Neural crest cell (in vitro differentiated cells): ENCODE data around the gene AGBL4. TPM values are rescaled to one million over a fixed set of nuclear protein-coding genes. Genes with fewer than 3 reads are reported as not detected.

ENCODE experiments used
- DNase-seq: peaks from one replicate; pipeline ENCODE4 v3.0.0; 2021; ENCODE audit warnings: low read depth, mixed read lengths, low spot score
- H3K27ac Mint-ChIP-seq: one replicate; pipeline ENCODE4 v1.8.0; 2021; ENCODE audit warnings: mild to moderate bottlenecking, mixed read lengths; ENCODE audit not compliant: unreplicated experiment
- H3K27me3 Mint-ChIP-seq: 2 replicates; pipeline ENCODE4 v1.8.0; 2021; ENCODE audit warnings: low read depth, mild to moderate bottlenecking, mixed read lengths
- H3K36me3 Mint-ChIP-seq: 2 replicates; pipeline ENCODE4 v1.8.0; 2021; ENCODE audit warnings: low read depth, mild to moderate bottlenecking, mixed read lengths
- H3K4me1 Mint-ChIP-seq: 2 replicates; pipeline ENCODE4 v1.8.0; 2021; ENCODE audit warnings: mixed read lengths
- H3K4me3 Mint-ChIP-seq: one replicate; pipeline ENCODE4 v1.8.0; 2021; ENCODE audit warnings: mild to moderate bottlenecking, mixed read lengths
- H3K9me3 Mint-ChIP-seq: 2 replicates; pipeline ENCODE4 v1.8.0; 2021; ENCODE audit warnings: mixed read lengths
- total RNA-seq: library from RNA; stranded (reverse); gene quantifications from 2 replicates; pipeline ENCODE4 v1.2.1, GENCODE V29; 2021
- TF ChIP-seq, protein P1 (sequence below): fragments of 200-600 bp; sonication (generic); conservative IDR thresholded peaks from 2 replicates; pipeline ENCODE4 v1.5.0; 2021; ENCODE audit warnings: antibody characterized with exemption, mild to moderate bottlenecking

AGBL4 gene
- total RNA-seq, 1 donor from 2014 or later = 0.09 TPM

DNA sequence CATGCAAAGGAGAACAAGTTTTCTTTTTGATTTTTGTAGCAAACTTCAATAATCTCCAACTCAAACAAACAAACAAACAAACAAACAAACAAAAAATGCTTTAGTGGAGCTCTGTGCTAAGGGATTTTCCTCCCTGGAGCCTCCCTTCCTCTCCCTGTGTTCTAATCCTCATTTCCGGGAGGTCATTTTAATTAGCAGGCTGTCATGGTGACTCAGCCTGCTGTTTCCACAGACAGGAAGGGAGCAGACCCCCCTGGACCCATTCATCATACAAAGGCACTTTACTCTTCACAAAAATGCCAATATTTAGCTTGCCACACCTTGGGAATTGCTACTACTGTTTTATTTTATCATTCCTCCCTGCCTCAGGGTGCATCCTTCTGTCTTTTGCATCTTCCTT lies 1490.8 kb downstream of the AGBL4 start:
- H3K9me3 Mint-ChIP-seq = no peaks in the 10 kb centered on the region
- H3K4me1 Mint-ChIP-seq = no peaks in the 10 kb centered on the region
- no peak overlapping the region for H3K27ac Mint-ChIP-seq
- H3K27me3 Mint-ChIP-seq = peaks cover 82% of the 10 kb centered on the region
- DNase-seq = no peak
- TF ChIP-seq, protein P1, sequence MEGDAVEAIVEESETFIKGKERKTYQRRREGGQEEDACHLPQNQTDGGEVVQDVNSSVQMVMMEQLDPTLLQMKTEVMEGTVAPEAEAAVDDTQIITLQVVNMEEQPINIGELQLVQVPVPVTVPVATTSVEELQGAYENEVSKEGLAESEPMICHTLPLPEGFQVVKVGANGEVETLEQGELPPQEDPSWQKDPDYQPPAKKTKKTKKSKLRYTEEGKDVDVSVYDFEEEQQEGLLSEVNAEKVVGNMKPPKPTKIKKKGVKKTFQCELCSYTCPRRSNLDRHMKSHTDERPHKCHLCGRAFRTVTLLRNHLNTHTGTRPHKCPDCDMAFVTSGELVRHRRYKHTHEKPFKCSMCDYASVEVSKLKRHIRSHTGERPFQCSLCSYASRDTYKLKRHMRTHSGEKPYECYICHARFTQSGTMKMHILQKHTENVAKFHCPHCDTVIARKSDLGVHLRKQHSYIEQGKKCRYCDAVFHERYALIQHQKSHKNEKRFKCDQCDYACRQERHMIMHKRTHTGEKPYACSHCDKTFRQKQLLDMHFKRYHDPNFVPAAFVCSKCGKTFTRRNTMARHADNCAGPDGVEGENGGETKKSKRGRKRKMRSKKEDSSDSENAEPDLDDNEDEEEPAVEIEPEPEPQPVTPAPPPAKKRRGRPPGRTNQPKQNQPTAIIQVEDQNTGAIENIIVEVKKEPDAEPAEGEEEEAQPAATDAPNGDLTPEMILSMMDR = no peak
- H3K36me3 Mint-ChIP-seq = no peaks in the 10 kb centered on the region
- no peak overlapping the region for H3K4me3 Mint-ChIP-seq

DNA sequence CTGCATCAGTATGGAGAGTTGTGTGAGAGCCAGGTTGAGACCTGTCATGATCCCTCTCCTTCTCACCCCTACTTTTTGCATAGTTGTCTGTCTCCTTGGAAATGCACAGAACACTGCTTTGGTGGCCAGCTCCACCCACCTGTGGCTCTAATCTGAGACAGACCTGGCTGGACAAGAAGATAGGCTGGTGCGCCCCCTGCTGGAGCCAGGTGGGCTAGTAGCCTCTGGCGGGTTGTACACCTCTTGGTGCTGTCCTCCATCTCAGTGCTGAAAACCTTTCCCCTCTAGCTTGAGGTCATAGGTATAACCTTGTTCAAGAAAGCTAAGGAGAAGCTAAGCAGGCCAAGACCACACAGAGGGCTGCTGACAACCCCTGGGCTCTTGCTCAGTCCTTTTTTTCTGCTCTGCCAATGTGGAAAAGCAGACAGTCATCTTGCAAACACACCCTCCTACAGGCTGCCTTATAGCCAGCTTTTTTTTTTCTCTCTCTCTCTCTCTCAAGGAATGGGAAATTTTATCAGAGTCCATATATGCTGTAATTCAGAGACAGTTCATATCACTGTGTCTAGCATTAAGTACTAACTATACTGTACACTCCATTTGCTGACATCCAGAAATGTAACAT lies 1492.9 kb downstream of the AGBL4 start:
- TF ChIP-seq, protein P1 = peak; percentile 84
- Mint-ChIP-seq H3K36me3 (no peaks in the 10 kb centered on the region), H3K27ac (no peak overlapping the region), H3K9me3 (no peaks in the 10 kb centered on the region), H3K4me3 (no peak overlapping the region), H3K4me1 (peaks cover 7% of the 10 kb centered on the region), H3K27me3 (peaks cover 74% of the 10 kb centered on the region)
- DNase-seq = peak; percentile 65

DNA sequence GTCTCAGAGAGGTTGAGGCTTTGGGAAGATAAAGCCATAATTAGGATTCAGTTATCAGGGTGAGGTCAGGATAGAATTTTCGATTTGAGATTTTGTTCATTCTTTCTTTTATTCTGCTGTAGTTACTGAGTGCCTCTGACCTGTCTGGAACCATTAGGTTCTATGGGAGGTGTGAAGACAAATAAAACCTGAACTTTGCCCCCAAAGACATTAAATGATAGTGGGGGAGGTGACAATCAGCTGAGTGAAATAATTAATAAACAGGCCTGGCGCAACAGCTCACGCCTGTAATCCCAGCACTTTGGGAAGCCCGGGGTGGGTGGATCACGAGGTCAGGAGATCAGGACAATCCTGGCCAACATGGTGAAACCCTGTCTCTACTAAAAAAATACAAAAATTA lies 1496.7 kb downstream of the AGBL4 start:
- H3K27ac Mint-ChIP-seq = no peak overlapping the region
- TF ChIP-seq, protein P1 = no peak
- peaks cover 15% of the 10 kb centered on the region for H3K4me1 Mint-ChIP-seq
- no peak overlapping the region for H3K4me3 Mint-ChIP-seq
- no peak for DNase-seq
- H3K27me3 Mint-ChIP-seq = peaks cover 40% of the 10 kb centered on the region
- no peaks in the 10 kb centered on the region for H3K36me3 Mint-ChIP-seq
- no peaks in the 10 kb centered on the region for H3K9me3 Mint-ChIP-seq

DNA sequence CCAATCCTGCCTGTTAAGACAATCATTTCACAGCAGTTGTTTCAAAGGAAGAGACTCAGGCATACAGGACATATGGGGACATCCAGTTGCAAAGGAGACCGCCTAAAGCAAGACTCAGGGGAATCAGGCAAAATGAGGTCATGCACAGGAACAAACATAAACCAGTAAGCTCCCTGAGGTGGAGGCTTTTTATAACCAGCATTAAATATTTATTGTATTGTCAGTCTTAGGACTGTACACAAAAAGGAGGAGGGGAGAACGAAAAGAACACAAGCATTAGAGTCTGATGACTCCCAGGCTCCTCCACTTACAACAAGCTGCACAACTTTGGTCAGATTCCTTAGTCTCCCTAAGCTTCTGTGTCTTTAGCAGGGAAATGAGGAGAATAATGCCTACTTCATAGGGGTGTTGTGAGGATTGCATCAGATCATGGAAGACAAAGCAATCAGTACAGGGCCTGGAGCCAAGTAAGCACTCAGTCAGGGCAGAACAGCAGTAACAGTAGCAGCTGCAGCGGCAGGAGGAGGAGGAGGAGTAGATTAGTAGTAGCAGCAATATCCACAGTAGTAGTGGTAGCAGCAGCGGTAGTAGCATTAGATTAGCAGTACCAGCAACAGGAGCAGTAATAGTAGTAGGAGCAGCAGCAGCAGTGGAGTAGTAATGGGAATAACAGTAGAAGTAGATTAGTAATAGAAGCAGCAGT lies 1497.6 kb downstream of the AGBL4 start:
- H3K27ac Mint-ChIP-seq = no peak overlapping the region
- TF ChIP-seq, protein P1 = no peak
- H3K27me3 Mint-ChIP-seq = peaks cover 40% of the 10 kb centered on the region
- no peaks in the 10 kb centered on the region for H3K9me3 Mint-ChIP-seq
- no peak overlapping the region for H3K4me3 Mint-ChIP-seq
- H3K36me3 Mint-ChIP-seq = no peaks in the 10 kb centered on the region
- no peak for DNase-seq
- peaks cover 15% of the 10 kb centered on the region for H3K4me1 Mint-ChIP-seq

DNA sequence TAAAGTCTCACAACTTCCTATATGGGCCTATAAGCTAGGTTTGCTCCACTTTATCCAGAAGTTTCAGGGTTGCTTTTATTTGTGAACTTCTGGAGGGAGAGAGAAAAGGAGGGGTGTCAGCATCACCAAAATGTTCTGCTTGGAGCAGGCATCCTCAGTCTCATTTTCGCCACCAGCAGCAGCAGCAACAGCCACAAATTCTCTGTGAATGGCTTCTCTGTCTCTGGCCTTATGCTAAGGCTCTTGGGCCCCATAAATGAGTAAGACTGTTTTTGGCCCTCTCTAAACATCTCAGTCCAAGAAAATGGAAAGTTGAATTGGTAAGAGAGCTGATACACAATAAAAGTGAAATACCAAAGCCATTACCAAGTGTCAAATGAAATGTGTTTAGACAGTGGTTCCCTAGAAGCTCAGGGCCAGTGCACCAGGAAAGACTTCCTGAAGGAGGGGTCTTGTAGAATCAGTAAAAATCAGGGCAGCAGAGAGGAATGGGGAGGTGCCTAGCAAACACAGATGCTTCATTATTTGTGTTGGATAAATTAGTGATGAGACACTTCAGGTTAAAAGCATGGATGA lies 1498.8 kb downstream of the AGBL4 start:
- H3K27me3 Mint-ChIP-seq = peaks cover 35% of the 10 kb centered on the region
- H3K9me3 Mint-ChIP-seq = no peaks in the 10 kb centered on the region
- TF ChIP-seq, protein P1 = no peak
- H3K36me3 Mint-ChIP-seq = no peaks in the 10 kb centered on the region
- DNase-seq = no peak
- H3K4me3 Mint-ChIP-seq = no peak overlapping the region
- H3K4me1 Mint-ChIP-seq = peaks cover 15% of the 10 kb centered on the region
- H3K27ac Mint-ChIP-seq = peak overlapping the region; percentile 4
